Uterus (tissue), 2 donors: ENCODE measurements around the gene CNTD1.

Experiments
- CTCF ChIP-seq, 4 experiments: fragments of 200-600 bp in 2 of 4; fragments of 450-650 bp in 2 of 4; sonication (generic) in 2 of 4; IDR thresholded peaks; one replicate each; pipeline ENCODE4 v1.5.1; 2016 to 2019; ENCODE audit warnings: antibody characterized with exemption in 4 of 4, mild to moderate bottlenecking in 2 of 4, moderate library complexity in 1 of 4
- POLR2A ChIP-seq, 2 donors: fragments of 450-650 bp; IDR thresholded peaks; one replicate each; pipeline ENCODE4 v1.6.1; 2016; ENCODE audit warnings: antibody characterized with exemption in 2 of 2, mild to moderate bottlenecking in 1 of 2, moderate library complexity in 1 of 2

GRCh38 chr17:42849451-42850181, 51.0 kb downstream of the CNTD1 start:
- TF ChIP-seq CTCF (IDR thresholded peaks at IDR 0.05) (no peak), POLR2A (IDR thresholded peaks at IDR 0.05) (no peak)
